IPS DF 4.7 (cell line): Measurements from ENCODE around the gene ZDHHC20.

Experiments used
- DNase-seq: peaks from one replicate; pipeline ENCODE4 v3.0.0-alpha.2; 2013; ENCODE audit warnings: low spot score; ENCODE audit errors: extremely low read depth

Gene ZDHHC20

DNA sequence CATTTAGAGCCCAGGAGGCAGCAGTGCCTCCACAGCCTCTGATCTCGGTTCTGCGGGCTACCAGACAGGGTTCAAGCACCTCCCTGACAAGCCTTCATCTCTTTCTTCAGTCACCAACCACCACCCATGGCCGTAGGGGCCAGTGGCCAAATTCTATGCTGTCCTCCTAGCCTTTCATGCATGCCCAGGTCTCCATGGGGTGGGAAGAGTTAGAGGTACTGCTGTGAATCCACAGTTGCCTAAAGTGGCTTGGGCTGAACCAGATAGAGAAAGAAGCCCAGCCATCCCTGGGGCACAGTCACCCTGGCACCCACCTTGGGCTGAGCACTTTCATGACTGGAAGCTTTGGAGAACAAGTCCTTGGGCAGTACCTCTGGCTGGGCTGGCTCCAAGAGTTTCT is 97.4 kb downstream of the ZDHHC20 start:
- no peak for DNase-seq

DNA sequence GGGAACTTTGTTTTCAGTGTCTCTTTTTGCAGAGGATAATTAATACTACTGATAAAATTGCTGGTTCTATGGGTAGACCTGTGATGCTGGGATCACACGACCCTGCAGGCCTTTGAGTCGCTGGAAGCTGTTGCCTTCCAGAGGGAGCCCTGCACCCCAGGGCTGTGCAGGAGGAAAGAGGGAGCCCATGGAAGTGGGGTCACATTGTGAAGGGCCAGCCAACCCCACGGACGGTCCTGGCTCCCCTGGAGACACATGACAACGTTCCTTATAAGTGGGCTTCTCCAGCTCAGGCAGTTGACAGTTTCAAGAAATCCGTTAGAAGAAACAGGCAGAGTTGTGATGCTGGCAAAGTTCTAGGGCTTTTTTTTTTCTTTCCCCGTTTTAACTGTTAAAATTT is 98.0 kb downstream of the ZDHHC20 start:
- DNase-seq: no peak

DNA sequence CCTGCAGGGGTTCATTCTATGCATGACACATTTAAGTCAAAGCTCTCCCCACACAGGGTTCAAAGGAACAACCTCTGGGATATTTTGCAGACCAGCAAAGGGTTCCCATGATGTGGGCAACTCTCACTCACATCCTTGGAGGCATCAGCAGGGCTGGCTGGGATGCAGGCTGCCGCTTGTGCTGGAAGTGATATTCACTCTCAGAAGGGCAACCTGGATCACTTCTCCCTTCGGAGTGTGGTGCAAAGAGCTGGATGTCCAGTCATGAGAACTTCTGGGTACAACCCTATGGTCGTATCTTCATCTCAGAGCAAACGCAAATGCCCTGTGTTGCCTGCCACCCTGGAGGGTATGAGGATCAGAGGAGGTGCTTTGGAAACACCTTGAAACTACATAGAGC is 98.6 kb downstream of the ZDHHC20 start:
- no peak for DNase-seq

- DNase-seq: no peak
Measured at GRCh38 chr13:21359855-21360254, 99.2 kb downstream of the ZDHHC20 start.

DNA sequence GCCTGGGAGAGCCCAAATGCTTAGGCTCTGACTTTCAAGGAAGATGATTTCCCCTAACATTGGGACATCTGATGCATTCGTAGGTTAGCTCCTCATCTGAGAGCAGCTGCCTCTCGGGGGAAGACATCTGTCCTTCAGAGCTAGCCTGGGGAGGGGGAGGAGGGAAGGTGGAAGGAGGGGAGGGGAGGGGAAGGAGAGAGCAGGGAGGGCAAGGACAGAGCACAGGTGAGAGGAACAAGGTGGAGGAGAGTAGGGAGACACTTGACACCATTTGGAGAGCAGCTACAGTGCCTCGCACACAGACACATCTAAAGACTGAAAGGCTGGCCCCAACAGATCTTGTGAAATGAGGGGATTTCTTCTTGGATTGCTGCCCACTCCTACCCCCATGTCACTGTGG is 103.8 kb downstream of the ZDHHC20 start:
- no peak for DNase-seq

DNA sequence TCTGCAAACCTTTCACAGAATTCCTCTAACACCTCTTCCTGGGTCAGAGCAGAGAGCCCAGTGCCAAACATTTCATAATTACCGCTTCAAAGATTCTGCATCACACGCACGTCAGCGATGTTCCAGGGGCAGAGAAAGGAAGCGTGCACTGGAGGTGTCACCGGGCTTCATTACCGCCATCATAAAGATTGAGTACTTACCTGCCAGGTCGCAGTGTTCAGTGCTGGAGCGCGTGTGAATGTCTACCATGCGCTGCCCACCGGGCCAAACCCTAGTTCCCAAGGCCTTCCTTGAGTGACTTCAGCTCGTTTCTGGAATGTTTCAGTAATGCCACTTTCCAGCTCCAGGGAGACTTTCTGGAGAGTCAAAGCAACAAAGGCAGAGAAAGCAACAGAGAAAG is 104.4 kb downstream of the ZDHHC20 start:
- DNase-seq: no peak

GRCh38 chr13:21348488-21349120 is 110.5 kb downstream of the ZDHHC20 start:
- no peak for DNase-seq

DNA sequence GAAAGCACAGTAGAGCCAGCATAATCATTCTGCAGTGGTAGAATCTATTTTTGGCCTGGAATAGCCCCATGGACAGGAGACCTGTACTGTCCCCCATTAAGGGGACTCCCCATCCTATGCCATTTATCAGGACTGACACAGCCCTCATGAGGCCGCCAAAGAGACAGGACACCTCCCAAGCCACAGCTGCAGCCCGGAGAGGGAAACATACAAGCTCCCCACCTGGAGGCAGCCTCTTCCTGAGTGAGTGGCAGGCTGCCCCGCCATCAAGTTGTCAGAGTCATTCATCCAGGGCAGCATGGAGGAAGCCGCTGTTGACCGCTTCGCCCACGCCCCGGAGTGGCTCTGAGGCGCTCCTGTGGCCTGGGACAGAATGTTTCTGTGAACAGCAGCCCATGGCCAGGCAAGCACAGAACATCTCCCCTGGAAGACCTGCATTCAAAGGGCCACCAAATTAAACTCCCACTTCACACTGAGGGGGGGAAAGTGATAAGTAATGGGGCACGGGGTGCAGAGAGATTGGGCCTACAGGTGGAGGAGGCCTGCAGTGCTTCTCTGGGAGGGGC is 111.3 kb downstream of the ZDHHC20 start:
- no peak for DNase-seq

- no peak for DNase-seq
Measured at GRCh38 chr13:21344662-21345176, 114.4 kb downstream of the ZDHHC20 start.

DNA sequence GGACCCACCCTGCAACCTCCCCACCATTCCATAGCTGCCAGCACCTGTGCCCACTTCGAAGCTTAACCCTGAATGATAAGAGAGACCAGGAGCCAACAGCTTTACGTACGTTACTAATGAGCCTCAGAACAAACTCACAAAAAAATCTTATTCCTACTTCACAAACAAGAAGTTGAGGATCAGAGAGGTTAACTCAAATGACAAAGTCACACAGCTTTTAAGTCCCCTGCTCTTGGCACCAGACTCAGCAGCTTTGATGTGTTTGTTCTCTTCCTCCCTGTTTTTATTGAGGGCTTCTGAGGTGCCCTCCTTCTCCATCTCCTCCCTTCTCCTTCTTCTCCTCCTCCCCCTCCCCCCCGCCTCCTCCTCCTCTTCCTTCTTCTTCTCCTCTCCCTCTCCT is 115.4 kb downstream of the ZDHHC20 start:
- no peak for DNase-seq

- DNase-seq: no peak
Measured at GRCh38 chr13:21342699-21343442, 116.2 kb downstream of the ZDHHC20 start.

- no peak for DNase-seq
Measured at GRCh38 chr13:21341637-21342422, 117.3 kb downstream of the ZDHHC20 start.

- no peak for DNase-seq
Measured at GRCh38 chr13:21338639-21339278, 120.3 kb downstream of the ZDHHC20 start.

- no peak for DNase-seq
Measured at GRCh38 chr13:21338156-21338555, 120.9 kb downstream of the ZDHHC20 start.

DNA sequence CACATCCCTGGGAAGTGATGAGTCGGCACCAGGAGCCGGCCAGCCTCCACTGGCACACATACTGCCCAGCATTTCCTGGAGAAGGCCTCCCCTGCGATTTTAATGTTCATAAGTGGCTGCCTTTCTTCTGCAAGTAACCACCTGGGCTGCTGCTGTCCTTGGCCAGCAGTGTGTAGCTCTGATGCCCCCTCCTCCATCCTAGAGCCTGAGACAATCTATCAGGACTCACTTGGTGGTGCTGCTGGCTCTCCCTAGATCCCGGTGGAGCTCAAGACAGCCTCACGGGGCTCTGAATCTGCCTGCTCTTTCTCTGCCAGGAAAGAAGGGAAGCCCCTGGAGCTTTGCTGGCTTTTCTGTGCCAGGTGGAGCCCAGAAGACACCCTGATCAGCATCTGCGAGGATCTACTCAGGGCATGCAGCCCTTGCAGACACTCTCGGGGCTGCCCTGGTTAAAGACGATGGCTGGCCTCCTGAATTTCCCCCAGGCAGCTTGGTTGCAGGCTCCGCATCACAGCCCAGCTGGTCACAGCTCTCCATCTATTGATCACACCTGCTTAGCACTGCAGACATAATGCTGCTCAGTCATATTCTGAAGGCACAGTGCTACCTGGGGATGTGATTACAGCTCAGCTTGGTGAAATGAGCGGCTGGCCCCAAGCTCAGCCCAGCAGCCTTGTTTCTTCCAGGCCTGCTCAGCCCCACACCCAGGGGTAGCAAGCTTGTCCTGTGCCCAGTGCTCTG is 122.3 kb downstream of the ZDHHC20 start:
- DNase-seq: no peak

DNA sequence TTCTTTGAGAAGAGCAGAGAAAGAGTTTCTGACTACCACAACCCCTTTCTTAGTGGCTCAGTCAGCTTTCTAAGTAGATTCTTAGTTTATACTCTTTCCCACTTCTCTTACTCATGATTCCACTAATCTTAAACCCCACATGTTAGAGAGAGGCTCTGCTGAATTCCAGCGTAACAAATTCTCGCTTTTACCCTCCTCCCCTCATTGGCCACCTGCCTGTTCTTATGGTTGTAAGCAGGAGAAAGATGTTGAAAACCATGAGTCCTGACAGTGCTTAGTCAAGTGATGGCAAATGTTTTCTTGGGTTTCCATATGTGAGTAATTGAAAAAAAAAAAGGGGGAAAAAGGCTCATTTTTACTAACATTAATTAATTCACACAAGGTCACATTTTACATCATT is 125.9 kb downstream of the ZDHHC20 start:
- no peak for DNase-seq

DNA sequence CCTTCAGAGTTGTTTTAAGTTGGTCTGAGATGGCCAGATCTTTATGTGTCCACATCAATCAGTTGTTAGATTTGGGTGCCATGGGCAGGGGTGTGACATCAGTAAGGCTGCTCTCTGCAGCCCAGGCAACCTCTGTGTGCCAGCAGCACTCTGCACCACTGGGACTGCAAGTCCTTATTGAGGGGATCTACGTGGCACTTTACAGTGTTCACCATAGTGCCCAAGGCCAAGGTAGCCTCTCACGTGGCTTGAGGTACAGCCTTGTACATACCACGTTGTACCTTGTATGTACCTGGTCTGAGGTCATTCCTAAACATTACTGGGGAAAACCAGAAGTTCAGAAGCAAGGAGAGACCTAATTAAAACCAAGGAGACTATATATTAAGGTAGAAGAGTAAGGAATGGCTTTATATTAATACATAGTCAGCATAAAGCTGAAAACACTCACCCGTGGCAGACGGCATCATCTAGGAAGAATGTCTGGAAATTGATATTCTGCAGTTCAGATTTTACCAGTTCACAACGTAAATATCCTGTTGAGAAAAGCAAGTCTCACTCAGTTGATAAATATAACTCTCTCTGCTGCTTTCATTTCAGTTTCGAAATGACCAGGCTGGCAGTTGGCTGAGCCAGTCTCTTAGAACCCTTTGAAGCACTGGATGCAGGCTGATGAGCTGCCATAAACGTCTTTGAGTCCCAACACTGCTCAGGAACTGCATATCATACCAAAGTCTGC is 128.8 kb downstream of the ZDHHC20 start:
- DNase-seq: no peak

GRCh38 chr13:21328836-21329477 is 130.1 kb downstream of the ZDHHC20 start:
- no peak for DNase-seq

GRCh38 chr13:21328201-21328600 is 130.9 kb downstream of the ZDHHC20 start:
- no peak for DNase-seq
